Measurements from ENCODE around the gene NUDC.

GRCh38 chr1:26938659-26939025 lies 17.1 kb downstream of the NUDC start:
- no peak for TF ChIP-seq CTCF (conservative IDR thresholded peaks at IDR 0.05; ENCODE audit: low read depth, low read length)
- no peak for TF ChIP-seq RAD21 (IDR thresholded peaks at IDR 0.05; ENCODE audit: low read length)
- no peak for TF ChIP-seq POLR2A (IDR thresholded peaks at IDR 0.05; ENCODE audit: low read depth, low read length)
- TF ChIP-seq ELK1 (IDR thresholded peaks at IDR 0.05; ENCODE audit: borderline replicate concordance, low read depth, low read length): no peak
- TF ChIP-seq RFX5 (IDR thresholded peaks at IDR 0.05; ENCODE audit: low read depth, low read length): no peak
- no peak for TF ChIP-seq USF2 (IDR thresholded peaks at IDR 0.05; ENCODE audit: low read depth, low read length)
- TF ChIP-seq NFE2L2 (IDR thresholded peaks at IDR 0.05; ENCODE audit: low read depth, low read length): no peak
- no peak for TF ChIP-seq MXI1 (IDR thresholded peaks at IDR 0.05; ENCODE audit: borderline replicate concordance, low read depth, low read length)
- no peak for TF ChIP-seq MAFK (IDR thresholded peaks at IDR 0.05; ENCODE audit: low read depth, low read length)
- TF ChIP-seq FOS (IDR thresholded peaks at IDR 0.05; ENCODE audit: low read depth, low read length): no peak
- TF ChIP-seq CEBPB (IDR thresholded peaks at IDR 0.05; ENCODE audit: low read depth, low read length): no peak

Data from IMR-90 (cell line).